ENCODE results near the gene DOCK9.

DNA sequence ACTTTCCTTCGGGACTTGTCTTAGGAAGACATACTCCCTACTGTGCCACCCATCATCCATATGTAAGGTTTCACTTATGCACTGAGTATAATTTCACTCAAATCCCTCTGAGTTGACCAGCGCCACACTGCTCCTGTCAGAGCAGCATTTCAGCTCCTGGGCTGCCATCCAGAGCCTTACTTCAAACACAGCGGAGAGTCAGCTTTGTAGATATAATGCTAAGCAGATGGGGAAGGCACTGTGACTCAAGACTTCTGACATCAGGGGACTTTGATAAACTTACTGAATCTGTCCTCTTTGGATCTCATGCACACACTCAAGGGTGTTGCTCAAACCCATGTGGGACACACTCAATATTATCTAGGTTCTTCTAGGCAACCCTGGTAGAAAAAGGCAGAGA, 34.9 kb downstream of the DOCK9 start:
- TF ChIP-seq, protein P1, sequence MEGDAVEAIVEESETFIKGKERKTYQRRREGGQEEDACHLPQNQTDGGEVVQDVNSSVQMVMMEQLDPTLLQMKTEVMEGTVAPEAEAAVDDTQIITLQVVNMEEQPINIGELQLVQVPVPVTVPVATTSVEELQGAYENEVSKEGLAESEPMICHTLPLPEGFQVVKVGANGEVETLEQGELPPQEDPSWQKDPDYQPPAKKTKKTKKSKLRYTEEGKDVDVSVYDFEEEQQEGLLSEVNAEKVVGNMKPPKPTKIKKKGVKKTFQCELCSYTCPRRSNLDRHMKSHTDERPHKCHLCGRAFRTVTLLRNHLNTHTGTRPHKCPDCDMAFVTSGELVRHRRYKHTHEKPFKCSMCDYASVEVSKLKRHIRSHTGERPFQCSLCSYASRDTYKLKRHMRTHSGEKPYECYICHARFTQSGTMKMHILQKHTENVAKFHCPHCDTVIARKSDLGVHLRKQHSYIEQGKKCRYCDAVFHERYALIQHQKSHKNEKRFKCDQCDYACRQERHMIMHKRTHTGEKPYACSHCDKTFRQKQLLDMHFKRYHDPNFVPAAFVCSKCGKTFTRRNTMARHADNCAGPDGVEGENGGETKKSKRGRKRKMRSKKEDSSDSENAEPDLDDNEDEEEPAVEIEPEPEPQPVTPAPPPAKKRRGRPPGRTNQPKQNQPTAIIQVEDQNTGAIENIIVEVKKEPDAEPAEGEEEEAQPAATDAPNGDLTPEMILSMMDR (IDR thresholded peaks at IDR 0.05), result no peak
- no peak for TF ChIP-seq EZH2 (IDR thresholded peaks at IDR 0.05; ENCODE audit: borderline replicate concordance, insufficient read depth, low read depth, low read length, poor library complexity, severe bottlenecking)
